DOHH2 (cell line): ENCODE data around the gene VSNL1.

Experiments used
- H3F3A ChIP-seq: fragments of 200-600 bp; sonication (generic), shearing (Covaris generic); 2 replicates; pipeline ENCODE4 v1.6.0; 2016; ENCODE audit warnings: antibody characterized with exemption, mild to moderate bottlenecking; ENCODE audit not compliant: control insufficient read depth, insufficient read depth
- H3K27ac ChIP-seq: fragments of 200-600 bp; sonication (generic); 2 replicates; pipeline ENCODE4 v1.5.1; 2014; ENCODE audit warnings: low read depth, mild to moderate bottlenecking, low read length, moderate library complexity
- H3K27me3 ChIP-seq: fragments of 200-600 bp; sonication (generic); 2 replicates; pipeline ENCODE4 v1.6.1; 2014; ENCODE audit warnings: mild to moderate bottlenecking, low read length, mixed read lengths; ENCODE audit not compliant: control insufficient read depth
- H3K36me3 ChIP-seq: fragments of 200-600 bp; sonication (generic); 2 replicates; pipeline ENCODE4 v1.6.1; 2014; ENCODE audit warnings: mild to moderate bottlenecking, low read length, moderate library complexity, mixed read lengths; ENCODE audit not compliant: control insufficient read depth
- H3K4me1 ChIP-seq: fragments of 200-600 bp; sonication (generic); 2 replicates; pipeline ENCODE4 v1.6.1; 2014; ENCODE audit warnings: mild to moderate bottlenecking, low read length, mixed read lengths; ENCODE audit not compliant: control insufficient read depth
- H3K4me2 ChIP-seq: fragments of 200-600 bp; sonication (generic); 2 replicates; pipeline ENCODE4 v1.6.0; 2014; ENCODE audit warnings: mild to moderate bottlenecking, low read length, moderate library complexity
- H3K4me3 ChIP-seq: fragments of 200-600 bp; sonication (generic); 2 replicates; pipeline ENCODE4 v1.5.1; 2014; ENCODE audit warnings: mild to moderate bottlenecking, low read length, mixed read lengths
- H3K79me2 ChIP-seq: fragments of 200-600 bp; sonication (generic); 2 replicates; pipeline ENCODE4 v1.6.1; 2014; ENCODE audit warnings: mild to moderate bottlenecking, low read length, mixed read lengths; ENCODE audit not compliant: control insufficient read depth
- H3K9me2 ChIP-seq: fragments of 200-600 bp; sonication (generic); replicated peaks from 2 replicates; pipeline ENCODE4 v1.6.1; 2014; ENCODE audit warnings: mild to moderate bottlenecking, low read length, mixed read lengths; ENCODE audit not compliant: control insufficient read depth
- H3K9me3 ChIP-seq: fragments of 200-600 bp; sonication (generic); 2 replicates; pipeline ENCODE4 v1.6.1; 2014; ENCODE audit warnings: antibody characterized with exemption, low read length, mixed read lengths; ENCODE audit not compliant: control insufficient read depth, insufficient read depth
- H4K20me1 ChIP-seq: fragments of 200-600 bp; sonication (generic); 2 replicates; pipeline ENCODE4 v1.6.0; 2014; ENCODE audit warnings: low read depth, mild to moderate bottlenecking, antibody characterized with exemption, low read length, moderate library complexity; ENCODE audit not compliant: control insufficient read depth, insufficient read depth
- CTCF ChIP-seq: fragments of 200-600 bp; sonication (generic); IDR thresholded peaks from one replicate; pipeline ENCODE4 v1.5.1; 2014; ENCODE audit warnings: antibody characterized with exemption, mild to moderate bottlenecking, low read depth, low read length; ENCODE audit not compliant: poor library complexity, severe bottlenecking
- EZH2phosphoT487 ChIP-seq: fragments of 200-600 bp; sonication (generic); IDR thresholded peaks from 2 replicates; pipeline ENCODE4 v1.6.1; 2017; ENCODE audit warnings: borderline replicate concordance, mild to moderate bottlenecking, antibody characterized with exemption, low read length, moderate library complexity, mixed read lengths

The VSNL1 gene

GRCh38 chr2:17518212-17519154 is 22.0 kb upstream of the VSNL1 start, which contains the start of gene RAD51AP2:
TSS of gene RAD51AP2 (minus strand) at chr2:17518440. CDS start at chr2:17518415, 25 bp downstream.
- H3K4me2 ChIP-seq, result peak within 1 kb of the TSS; percentile 96
- no peak for TF ChIP-seq CTCF
- no peak for TF ChIP-seq EZH2phosphoT487

GRCh38 chr2:17519486-17519885 is 21.0 kb upstream of the VSNL1 start:
- peaks cover 20% of the 10 kb centered on the region for H3F3A ChIP-seq
- no peak overlapping the region for H3K27ac ChIP-seq
- no peaks in the 10 kb centered on the region for H3K27me3 ChIP-seq
- H3K4me2 ChIP-seq, result no peak overlapping the region
- H3K36me3 ChIP-seq, result no peaks in the 10 kb centered on the region
- no peak overlapping the region for H3K4me3 ChIP-seq
- H4K20me1 ChIP-seq, result no peaks in the 10 kb centered on the region
- TF ChIP-seq CTCF (no peak), EZH2phosphoT487 (no peak)
- no peaks in the 10 kb centered on the region for H3K79me2 ChIP-seq
- H3K4me1 ChIP-seq, result peaks cover 47% of the 10 kb centered on the region
- no peaks in the 10 kb centered on the region for H3K9me2 ChIP-seq
- H3K9me3 ChIP-seq, result no peaks in the 10 kb centered on the region

More at GRCh38 chr2:17518212-17519154, 22.0 kb upstream of the VSNL1 start, which contains the start of gene RAD51AP2:
- H3K4me1 ChIP-seq, result peaks cover 50% of the 10 kb centered on the region
- H3F3A ChIP-seq, result peaks cover 20% of the 10 kb centered on the region
- H3K9me3 ChIP-seq, result no peaks in the 10 kb centered on the region
- no peaks in the 10 kb centered on the region for H3K27me3 ChIP-seq
- no peaks in the 10 kb centered on the region for H3K36me3 ChIP-seq
- H3K4me3 ChIP-seq, result peak within 1 kb of the TSS; percentile 77
- H3K9me2 ChIP-seq, result no peaks in the 10 kb centered on the region
- no peaks in the 10 kb centered on the region for H4K20me1 ChIP-seq
- H3K79me2 ChIP-seq, result no peaks in the 10 kb centered on the region
- peak within 1 kb of the TSS; percentile 41 for H3K27ac ChIP-seq

GRCh38 chr2:17520761-17521160 is 19.7 kb upstream of the VSNL1 start:
- Histone ChIP-seq H3K27me3 (no peaks in the 10 kb centered on the region), H3K9me3 (no peaks in the 10 kb centered on the region), H3K9me2 (no peaks in the 10 kb centered on the region), H3F3A (peaks cover 14% of the 10 kb centered on the region), H3K36me3 (no peaks in the 10 kb centered on the region), H3K27ac (no peak overlapping the region), H4K20me1 (no peaks in the 10 kb centered on the region), H3K79me2 (no peaks in the 10 kb centered on the region), H3K4me1 (peaks cover 34% of the 10 kb centered on the region), H3K4me2 (no peak overlapping the region), H3K4me3 (no peak overlapping the region)
- no peak for TF ChIP-seq CTCF
- no peak for TF ChIP-seq EZH2phosphoT487
